GM21717 (cell line): Measurements from ENCODE around the gene UGCG.
A peak's percentile ranks its signal among the peaks of the same experiment; 100 is the strongest.
"Not testable (repeated sequence)": the region's sequence is repeated elsewhere in the genome, so short reads cannot be mapped to it uniquely, and the experiment has no call there.

ENCODE experiments used
- ATAC-seq: cut with Tn5 transposase; IDR thresholded peaks from one replicate; pipeline ENCODE4 v1.9.1; 2021; ENCODE audit warnings: mild to moderate bottlenecking, moderate library complexity; ENCODE audit not compliant: unreplicated experiment

UGCG gene

GRCh38 chr9:111895996-111896941, at the start of gene UGCG:
UGCG (plus strand) TSS chr9:111896814; CDS start chr9:111897216, 402 bp downstream.
- ATAC-seq: peak; percentile 79

- ATAC-seq: no peak
These were observed 45.1 kb upstream of the UGCG start for GRCh38 chr9:111851553-111851952.

- no peak for ATAC-seq
These were observed 44.3 kb upstream of the UGCG start for GRCh38 chr9:111852291-111852690.

- ATAC-seq: no peak
These were observed 43.2 kb upstream of the UGCG start for GRCh38 chr9:111853450-111853827.

- no peak for ATAC-seq
These were observed 41.8 kb upstream of the UGCG start for GRCh38 chr9:111854799-111855198.

GRCh38 chr9:111857555-111858211, 38.9 kb upstream of the UGCG start:
- no peak for ATAC-seq

GRCh38 chr9:111860443-111860842, 36.2 kb upstream of the UGCG start:
- no peak for ATAC-seq

- ATAC-seq: no peak
These were observed 33.0 kb upstream of the UGCG start for GRCh38 chr9:111863636-111864035.

- no peak for ATAC-seq
These were observed 29.6 kb upstream of the UGCG start for GRCh38 chr9:111866976-111867375.

- no peak for ATAC-seq
These were observed 28.1 kb upstream of the UGCG start for GRCh38 chr9:111868475-111868874.

- no peak for ATAC-seq
These were observed 25.7 kb upstream of the UGCG start for GRCh38 chr9:111870774-111871498.

GRCh38 chr9:111871499-111871855, 25.1 kb upstream of the UGCG start:
- ATAC-seq: no peak

- ATAC-seq: no peak
These were observed 23.7 kb upstream of the UGCG start for GRCh38 chr9:111872886-111873285.

GRCh38 chr9:111873901-111874300, 22.7 kb upstream of the UGCG start:
- no peak for ATAC-seq

- no peak for ATAC-seq
These were observed 22.1 kb upstream of the UGCG start for GRCh38 chr9:111874500-111874899.

GRCh38 chr9:111875291-111875690, 21.3 kb upstream of the UGCG start:
- not testable (repeated sequence) for ATAC-seq

- ATAC-seq: not testable (repeated sequence)
These were observed 20.9 kb upstream of the UGCG start for GRCh38 chr9:111875691-111876090.

GRCh38 chr9:111876179-111876578, 20.4 kb upstream of the UGCG start:
- ATAC-seq: no peak

- no peak for ATAC-seq
These were observed 19.2 kb upstream of the UGCG start for GRCh38 chr9:111877420-111877819.

GRCh38 chr9:111878946-111879345, 17.7 kb upstream of the UGCG start:
- no peak for ATAC-seq

GRCh38 chr9:111886983-111887718, 9.5 kb upstream of the UGCG start:
- no peak for ATAC-seq
